Peyer's patch (tissue), 4 donors: Measurements from ENCODE around the gene ARHGEF16.

Experiments
- CTCF ChIP-seq, 6 experiments: fragments of 450-650 bp in 4 of 6; fragments of 200-600 bp in 2 of 6; sonication (generic) in 1 of 6; IDR thresholded peaks; one replicate each; pipeline ENCODE4 v1.5.1; 2017 to 2019; ENCODE audit warnings: antibody characterized with exemption in 6 of 6, mild to moderate bottlenecking in 3 of 6, moderate library complexity in 1 of 6
- POLR2A ChIP-seq, 2 donors: fragments of 450-650 bp; IDR thresholded peaks; one replicate each; pipeline ENCODE4 v1.5.1; 2017; ENCODE audit warnings: antibody characterized with exemption in 2 of 2, mild to moderate bottlenecking in 2 of 2, moderate library complexity in 2 of 2

GRCh38 chr1:3444298-3444697, 10.2 kb upstream of the ARHGEF16 start:
- TF ChIP-seq CTCF (IDR thresholded peaks at IDR 0.05) (no peak), POLR2A (IDR thresholded peaks at IDR 0.05) (no peak)
